ENCODE results near the gene WSB1.

The WSB1 gene

DNA sequence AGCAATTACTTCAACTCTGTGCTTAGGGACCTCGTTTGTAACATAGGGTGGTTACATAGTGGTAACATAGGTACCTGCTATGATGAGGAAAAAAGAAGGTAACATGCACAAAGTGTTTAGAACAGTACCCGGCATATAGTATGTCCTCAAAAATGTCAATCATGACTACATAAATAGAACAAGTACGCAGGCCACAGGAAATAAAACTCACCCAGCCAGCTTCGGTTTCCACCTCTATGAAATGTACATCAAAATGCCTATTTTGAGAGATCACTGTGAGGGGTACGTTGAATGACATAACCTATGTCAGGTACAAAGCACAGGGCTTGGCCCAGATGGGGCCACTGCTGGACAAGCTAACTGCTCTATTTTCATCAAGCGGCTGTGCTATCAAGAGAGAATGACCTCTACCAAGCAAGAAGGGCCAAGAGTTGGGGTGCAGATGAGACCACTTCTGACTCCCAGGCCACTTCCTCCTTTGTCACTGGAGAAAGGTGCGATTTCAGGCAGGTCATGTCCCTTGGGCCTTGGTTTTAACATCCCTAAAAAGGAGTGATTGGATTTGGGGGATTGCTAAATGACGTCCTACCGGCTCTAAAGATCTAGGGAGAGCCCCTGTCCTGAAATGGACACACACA, 45.4 kb downstream of the WSB1 start:
- Histone ChIP-seq H3K27ac (ENCODE audit: low read depth, low read length) (no peak overlapping the region), H3K79me2 (ENCODE audit: control insufficient read depth, low read length) (no peaks in the 10 kb centered on the region), H3K36me3 (ENCODE audit: control insufficient read depth, low read length) (no peaks in the 10 kb centered on the region), H3K4me1 (ENCODE audit: control insufficient read depth, low read length) (peaks cover 31% of the 10 kb centered on the region), H3K4me2 (ENCODE audit: low read length) (peak overlapping the region; percentile 36), H3K27me3 (ENCODE audit: control insufficient read depth, low read length) (no peaks in the 10 kb centered on the region), H3F3A (ENCODE audit: control insufficient read depth, insufficient read depth) (no peaks in the 10 kb centered on the region), H4K20me1 (ENCODE audit: control insufficient read depth, insufficient read depth, low read depth, low read length) (no peaks in the 10 kb centered on the region), H3K9me3 (ENCODE audit: control insufficient read depth, insufficient read depth, low read length) (no peaks in the 10 kb centered on the region), H3K9me2 (replicated peaks; ENCODE audit: control insufficient read depth, low read length) (no peaks in the 10 kb centered on the region), H3K4me3 (ENCODE audit: low read length) (0 out of 2 replicates have a peak overlapping the region, but pooled peaks have one; percentile 1)
- TF ChIP-seq EZH2phosphoT487 (IDR thresholded peaks at IDR 0.05; ENCODE audit: borderline replicate concordance, low read length) (no peak), CTCF (IDR thresholded peaks at IDR 0.05; ENCODE audit: low read depth, low read length, poor library complexity, severe bottlenecking) (no peak)

DNA sequence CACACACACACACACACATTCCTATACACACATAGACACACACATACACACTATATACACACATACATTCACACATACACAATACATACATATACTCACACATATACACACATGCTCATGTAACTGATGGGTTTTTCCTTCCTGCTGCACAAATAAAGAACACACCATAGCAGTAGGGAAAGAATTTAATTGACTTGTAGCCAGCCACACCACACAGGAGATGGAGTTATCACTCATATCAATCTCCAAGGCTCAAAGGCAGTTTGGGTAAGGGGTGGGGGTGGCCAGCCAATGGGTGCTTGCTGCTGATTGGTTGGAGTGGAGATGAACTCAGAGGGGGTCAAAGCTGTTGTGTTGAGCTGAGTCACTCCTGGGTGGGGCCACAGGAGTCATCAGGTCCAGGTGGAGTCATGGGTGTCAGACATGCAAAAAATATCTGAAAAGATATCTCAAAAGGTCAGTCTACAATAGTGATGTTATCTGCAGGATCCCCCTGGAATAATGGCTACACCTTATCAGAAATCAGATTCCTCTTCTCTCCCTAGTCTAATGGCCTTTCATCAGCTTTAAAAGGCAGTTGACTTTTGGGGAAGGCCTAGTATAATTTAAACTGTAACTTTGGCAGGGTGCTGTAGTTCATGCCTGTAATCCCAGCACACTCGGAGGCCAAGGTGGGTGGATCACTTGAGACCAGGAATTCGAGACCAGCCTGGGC, 46.1 kb downstream of the WSB1 start:
- TF ChIP-seq CTCF (IDR thresholded peaks at IDR 0.05; ENCODE audit: low read depth, low read length, poor library complexity, severe bottlenecking), result no peak
- TF ChIP-seq EZH2phosphoT487 (IDR thresholded peaks at IDR 0.05; ENCODE audit: borderline replicate concordance, low read length), result no peak
- Histone ChIP-seq H3K27ac (ENCODE audit: low read depth, low read length) (no peak overlapping the region), H3K27me3 (ENCODE audit: control insufficient read depth, low read length) (no peaks in the 10 kb centered on the region), H3K9me2 (replicated peaks; ENCODE audit: control insufficient read depth, low read length) (no peaks in the 10 kb centered on the region), H3K4me1 (ENCODE audit: control insufficient read depth, low read length) (peaks cover 33% of the 10 kb centered on the region), H3K79me2 (ENCODE audit: control insufficient read depth, low read length) (no peaks in the 10 kb centered on the region), H3K4me3 (ENCODE audit: low read length) (no peak overlapping the region), H3K9me3 (ENCODE audit: control insufficient read depth, insufficient read depth, low read length) (no peaks in the 10 kb centered on the region), H3K4me2 (ENCODE audit: low read length) (no peak overlapping the region), H3F3A (ENCODE audit: control insufficient read depth, insufficient read depth) (no peaks in the 10 kb centered on the region), H3K36me3 (ENCODE audit: control insufficient read depth, low read length) (no peaks in the 10 kb centered on the region), H4K20me1 (ENCODE audit: control insufficient read depth, insufficient read depth, low read depth, low read length) (no peaks in the 10 kb centered on the region)

- Histone ChIP-seq H3K27ac (ENCODE audit: low read depth, low read length) (no peak overlapping the region), H3K4me3 (ENCODE audit: low read length) (no peak overlapping the region), H3K9me3 (ENCODE audit: control insufficient read depth, insufficient read depth, low read length) (no peaks in the 10 kb centered on the region), H3K4me2 (ENCODE audit: low read length) (no peak overlapping the region), H3K4me1 (ENCODE audit: control insufficient read depth, low read length) (peaks cover 37% of the 10 kb centered on the region), H3K27me3 (ENCODE audit: control insufficient read depth, low read length) (no peaks in the 10 kb centered on the region), H3K36me3 (ENCODE audit: control insufficient read depth, low read length) (no peaks in the 10 kb centered on the region), H3K79me2 (ENCODE audit: control insufficient read depth, low read length) (no peaks in the 10 kb centered on the region), H3K9me2 (replicated peaks; ENCODE audit: control insufficient read depth, low read length) (no peaks in the 10 kb centered on the region), H4K20me1 (ENCODE audit: control insufficient read depth, insufficient read depth, low read depth, low read length) (no peaks in the 10 kb centered on the region), H3F3A (ENCODE audit: control insufficient read depth, insufficient read depth) (no peaks in the 10 kb centered on the region)
- TF ChIP-seq CTCF (IDR thresholded peaks at IDR 0.05; ENCODE audit: low read depth, low read length, poor library complexity, severe bottlenecking), result no peak
- no peak for TF ChIP-seq EZH2phosphoT487 (IDR thresholded peaks at IDR 0.05; ENCODE audit: borderline replicate concordance, low read length)
These were observed 46.7 kb downstream of the WSB1 start for GRCh38 chr17:27340575-27340974.

All from DOHH2 (cell line).